K562 (cell line): ENCODE data around the gene PMPCA. TPM values are rescaled to one million over a fixed set of nuclear protein-coding genes. Genes with fewer than 3 reads are reported as not detected.

ENCODE experiments used
- GATAD2A ChIP-seq: fragments of 450-650 bp; IDR thresholded peaks from 2 replicates; pipeline ENCODE4 v1.6.1; 2017
- GTF3C2 ChIP-seq: IDR thresholded peaks from 3 replicates; pipeline ENCODE4 v1.6.1; 2011; ENCODE audit warnings: borderline replicate concordance, mild to moderate bottlenecking, moderate library complexity; ENCODE audit not compliant: insufficient read length; ENCODE audit errors: extremely low read depth
- HDAC8 ChIP-seq: fragments of 450-650 bp; IDR thresholded peaks from 2 replicates; pipeline ENCODE4 v1.6.1; 2016; ENCODE audit warnings: mild to moderate bottlenecking, missing genetic modification characterization, moderate library complexity, missing compliant biosample characterization
- HNRNPUL1 ChIP-seq: fragments of 200-400 bp; formaldehyde crosslinking; IDR thresholded peaks from 2 replicates; pipeline ENCODE4 v1.6.1; 2017; ENCODE audit warnings: low read length
- MLX ChIP-seq, 2 experiments: fragments of 450-650 bp in 1 of 2; sonication (generic) in 1 of 2; formaldehyde crosslinking; conservative IDR thresholded peaks; 2 replicates each; pipeline versions ENCODE4 v1.4.0 to v1.8.1; 2020 to 2022; ENCODE audit warnings: mild to moderate bottlenecking in 1 of 2, missing genetic modification reagents in 1 of 2
- NCOA6 ChIP-seq: fragments of 450-650 bp; IDR thresholded peaks from 2 replicates; pipeline ENCODE4 v1.6.1; 2017; ENCODE audit warnings: mild to moderate bottlenecking
- PHF8 ChIP-seq: fragments of 200-600 bp; sonication (generic); IDR thresholded peaks from 2 replicates; pipeline ENCODE4 v1.6.1; 2012; ENCODE audit warnings: mixed run types, mild to moderate bottlenecking, inconsistent platforms, low read length, moderate library complexity, borderline replicate concordance
- SIX5 ChIP-seq, 2 experiments: IDR thresholded peaks; 2 replicates each; pipeline ENCODE4 v1.6.1; 2011; ENCODE audit warnings: low read length in 2 of 2, borderline replicate concordance in 1 of 2, low read depth in 1 of 2, mild to moderate bottlenecking in 1 of 2, moderate library complexity in 1 of 2; ENCODE audit not compliant: insufficient read depth in 1 of 2
- XRCC5 ChIP-seq: fragments of 200-400 bp; formaldehyde crosslinking; IDR thresholded peaks from 2 replicates; pipeline ENCODE4 v1.6.1; 2017; ENCODE audit warnings: low read depth, mild to moderate bottlenecking, low read length
- ZBTB49 ChIP-seq: sonication (generic); formaldehyde crosslinking; IDR thresholded peaks from 2 replicates; pipeline ENCODE4 v1.8.0; 2022; ENCODE audit warnings: missing genetic modification reagents, mild to moderate bottlenecking, borderline replicate concordance
- ZFP30 ChIP-seq: fragments of 250-450 bp; sonication (Bioruptor Pico); IDR thresholded peaks from 2 replicates; pipeline ENCODE4 v1.8.0; 2022; ENCODE audit warnings: moderate library complexity, mild to moderate bottlenecking, inconsistent platforms, borderline replicate concordance
- polyA plus RNA-seq, 8 experiments: library from polyadenylated mRNA; depleted of rRNA in 4 of 8; stranded (reverse) in 5 of 8; unstranded in 3 of 8; fragments of >200 nt; fragmentation: Nextera tagmentation in 2 of 8; fragmentation: Illumina TruSeq in 1 of 8; extraction: Ambion mirVana in 2 of 8; extraction: Trizol in 1 of 8; gene quantifications; 2 replicates each; pipeline versions ENCODE4 v1.2.1 to v1.2.3, GENCODE V29; 2011 to 2014; ENCODE audit warnings: inconsistent platforms in 1 of 8, missing spikeins in 1 of 8
- total RNA-seq, 7 experiments: library from RNA; depleted of rRNA in 6 of 7; stranded (reverse); fragments of >200 nt in 6 of 7; fragmentation: Illumina TruSeq in 2 of 7; extraction: Trizol in 2 of 7; gene quantifications; 2 replicates each; pipeline versions ENCODE4 v1.2.1 to v1.2.3, GENCODE V29; 2011 to 2021; ENCODE audit warnings: low replicate concordance in 1 of 7
- TF ChIP-seq, protein P1 (sequence below), 2 experiments: fragments of 450-650 bp in 1 of 2; sonication (generic) in 1 of 2; formaldehyde crosslinking in 1 of 2; IDR thresholded peaks in 1 of 2; conservative IDR thresholded peaks in 1 of 2; 2 replicates each; pipeline versions ENCODE4 v1.6.1 to v1.8.1; 2016 to 2023; ENCODE audit warnings: mild to moderate bottlenecking in 2 of 2, moderate library complexity in 2 of 2, inconsistent platforms in 1 of 2, missing genetic modification reagents in 1 of 2
- TF ChIP-seq, protein P2 (sequence below): fragments of 450-650 bp; conservative IDR thresholded peaks from 2 replicates; pipeline ENCODE4 v1.6.1; 2016; ENCODE audit warnings: missing genetic modification characterization, low read depth, mild to moderate bottlenecking, missing compliant biosample characterization, moderate library complexity
- TF ChIP-seq, protein P3 (sequence below), 2 experiments: fragments of 450-650 bp; conservative IDR thresholded peaks; 2 replicates each; pipeline ENCODE4 v1.6.1; 2017; ENCODE audit warnings: mild to moderate bottlenecking in 2 of 2, moderate library complexity in 2 of 2
- TF ChIP-seq, protein P4 (sequence below): fragments of 450-650 bp; formaldehyde crosslinking; conservative IDR thresholded peaks from 2 replicates; pipeline ENCODE4 v1.4.0; 2022; ENCODE audit warnings: mild to moderate bottlenecking, missing genetic modification characterization

The PMPCA gene
- total and polyA plus RNA-seq, 9 of the 15 experiments (the other 6 are each of a cell fraction or from before 2014, with no cell fraction given), result 23.9 to 143 (median 86.6) TPM

- TF ChIP-seq, protein P1, sequence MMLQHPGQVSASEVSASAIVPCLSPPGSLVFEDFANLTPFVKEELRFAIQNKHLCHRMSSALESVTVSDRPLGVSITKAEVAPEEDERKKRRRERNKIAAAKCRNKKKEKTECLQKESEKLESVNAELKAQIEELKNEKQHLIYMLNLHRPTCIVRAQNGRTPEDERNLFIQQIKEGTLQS (IDR thresholded peaks at IDR 0.05), result no peak
- TF ChIP-seq, protein P1 (CRISPR knock-in tag; conservative IDR thresholded peaks at IDR 0.05), result no peak
- TF ChIP-seq HNRNPUL1 (no peak), ZBTB49 (CRISPR knock-in tag) (no peak), GTF3C2 (no peak), XRCC5 (no peak), MLX (CRISPR knock-in tag; conservative IDR thresholded peaks at IDR 0.05) (no peak), HDAC8 (tag) (no peak), PHF8 (no peak), NCOA6 (no peak), SIX5 (IDR thresholded peaks at IDR 0.05; ENCODE audit: borderline replicate concordance in 1 of 2, insufficient read depth in 1 of 2, low read depth in 1 of 2, low read length in 2 of 2) (no peak), ZFP30 (CRISPR knock-in tag) (no peak), GATAD2A (no peak)
- TF ChIP-seq, protein P2, sequence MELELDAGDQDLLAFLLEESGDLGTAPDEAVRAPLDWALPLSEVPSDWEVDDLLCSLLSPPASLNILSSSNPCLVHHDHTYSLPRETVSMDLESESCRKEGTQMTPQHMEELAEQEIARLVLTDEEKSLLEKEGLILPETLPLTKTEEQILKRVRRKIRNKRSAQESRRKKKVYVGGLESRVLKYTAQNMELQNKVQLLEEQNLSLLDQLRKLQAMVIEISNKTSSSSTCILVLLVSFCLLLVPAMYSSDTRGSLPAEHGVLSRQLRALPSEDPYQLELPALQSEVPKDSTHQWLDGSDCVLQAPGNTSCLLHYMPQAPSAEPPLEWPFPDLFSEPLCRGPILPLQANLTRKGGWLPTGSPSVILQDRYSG (tag), result no peak
- TF ChIP-seq, protein P3, sequence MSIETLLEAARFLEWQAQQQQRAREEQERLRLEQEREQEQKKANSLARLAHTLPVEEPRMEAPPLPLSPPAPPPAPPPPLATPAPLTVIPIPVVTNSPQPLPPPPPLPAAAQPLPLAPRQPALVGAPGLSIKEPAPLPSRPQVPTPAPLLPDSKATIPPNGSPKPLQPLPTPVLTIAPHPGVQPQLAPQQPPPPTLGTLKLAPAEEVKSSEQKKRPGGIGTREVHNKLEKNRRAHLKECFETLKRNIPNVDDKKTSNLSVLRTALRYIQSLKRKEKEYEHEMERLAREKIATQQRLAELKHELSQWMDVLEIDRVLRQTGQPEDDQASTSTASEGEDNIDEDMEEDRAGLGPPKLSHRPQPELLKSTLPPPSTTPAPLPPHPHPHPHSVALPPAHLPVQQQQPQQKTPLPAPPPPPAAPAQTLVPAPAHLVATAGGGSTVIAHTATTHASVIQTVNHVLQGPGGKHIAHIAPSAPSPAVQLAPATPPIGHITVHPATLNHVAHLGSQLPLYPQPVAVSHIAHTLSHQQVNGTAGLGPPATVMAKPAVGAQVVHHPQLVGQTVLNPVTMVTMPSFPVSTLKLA (conservative IDR thresholded peaks at IDR 0.05), result no peak
- TF ChIP-seq, protein P4, sequence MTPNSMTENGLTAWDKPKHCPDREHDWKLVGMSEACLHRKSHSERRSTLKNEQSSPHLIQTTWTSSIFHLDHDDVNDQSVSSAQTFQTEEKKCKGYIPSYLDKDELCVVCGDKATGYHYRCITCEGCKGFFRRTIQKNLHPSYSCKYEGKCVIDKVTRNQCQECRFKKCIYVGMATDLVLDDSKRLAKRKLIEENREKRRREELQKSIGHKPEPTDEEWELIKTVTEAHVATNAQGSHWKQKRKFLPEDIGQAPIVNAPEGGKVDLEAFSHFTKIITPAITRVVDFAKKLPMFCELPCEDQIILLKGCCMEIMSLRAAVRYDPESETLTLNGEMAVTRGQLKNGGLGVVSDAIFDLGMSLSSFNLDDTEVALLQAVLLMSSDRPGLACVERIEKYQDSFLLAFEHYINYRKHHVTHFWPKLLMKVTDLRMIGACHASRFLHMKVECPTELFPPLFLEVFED (CRISPR knock-in tag), result no peak
These were observed 59.9 kb downstream of the PMPCA start (continued) for GRCh38 chr9:136470356-136470755.
